GM19025 (cell line): ENCODE measurements around the gene SOX12.
"Not testable (repeated sequence)": the region's sequence is repeated elsewhere in the genome, so short reads cannot be mapped to it uniquely, and the experiment has no call there.

Source experiments
- ATAC-seq: cut with Tn5 transposase; IDR thresholded peaks from one replicate; pipeline ENCODE4 v1.9.1; 2021; ENCODE audit warnings: mild to moderate bottlenecking, low read depth, moderate library complexity; ENCODE audit not compliant: unreplicated experiment

SOX12 gene

DNA sequence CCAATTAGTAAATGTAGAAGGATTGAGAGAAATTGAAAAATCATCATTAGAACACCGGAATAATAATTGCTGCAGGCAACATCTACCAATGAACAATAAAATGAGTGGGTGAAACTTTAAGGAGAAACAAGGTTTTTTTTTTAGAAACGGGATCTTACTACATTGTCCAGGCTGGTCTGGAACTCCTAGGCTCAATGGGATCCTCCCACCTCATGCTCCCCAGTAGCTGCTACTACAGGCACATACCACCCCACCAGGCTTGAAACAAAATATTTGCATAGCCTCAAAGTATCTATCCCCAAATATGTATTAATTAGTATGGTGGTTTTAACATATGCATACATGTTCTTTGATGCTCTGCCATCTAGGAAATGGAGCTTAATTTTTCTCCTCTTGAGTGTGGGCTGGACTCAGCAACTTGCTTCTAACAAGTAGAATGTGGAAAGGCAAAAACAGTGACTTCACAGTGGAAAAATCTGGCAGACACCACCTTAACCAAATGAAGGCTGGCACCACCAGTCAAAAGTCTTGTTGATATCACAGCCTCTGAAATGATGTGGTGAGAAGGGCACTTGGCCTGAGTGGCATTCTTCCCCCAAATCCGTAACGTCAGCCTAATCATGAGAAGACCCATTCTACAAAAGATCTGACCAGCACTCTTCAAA lies 33.7 kb downstream of the SOX12 start:
- no peak for ATAC-seq

DNA sequence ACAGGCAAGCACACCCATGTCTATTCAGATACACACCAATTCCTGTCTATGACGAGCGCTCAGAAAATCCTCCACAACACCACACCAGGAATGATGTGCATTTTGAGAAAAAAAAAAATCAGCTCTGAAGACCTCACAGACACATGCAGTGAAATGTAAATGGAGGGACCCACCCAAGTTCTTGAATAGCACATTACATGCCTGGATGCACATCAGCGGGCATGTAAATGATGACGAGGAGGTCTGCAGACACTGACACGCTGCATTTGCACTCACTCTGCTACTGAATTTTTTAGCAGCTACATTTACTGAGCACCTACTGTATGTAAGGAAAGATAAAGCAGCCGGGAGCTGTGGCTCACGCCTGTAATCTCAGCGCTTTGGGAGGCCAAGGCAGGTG lies 36.2 kb downstream of the SOX12 start:
- ATAC-seq: no peak

DNA sequence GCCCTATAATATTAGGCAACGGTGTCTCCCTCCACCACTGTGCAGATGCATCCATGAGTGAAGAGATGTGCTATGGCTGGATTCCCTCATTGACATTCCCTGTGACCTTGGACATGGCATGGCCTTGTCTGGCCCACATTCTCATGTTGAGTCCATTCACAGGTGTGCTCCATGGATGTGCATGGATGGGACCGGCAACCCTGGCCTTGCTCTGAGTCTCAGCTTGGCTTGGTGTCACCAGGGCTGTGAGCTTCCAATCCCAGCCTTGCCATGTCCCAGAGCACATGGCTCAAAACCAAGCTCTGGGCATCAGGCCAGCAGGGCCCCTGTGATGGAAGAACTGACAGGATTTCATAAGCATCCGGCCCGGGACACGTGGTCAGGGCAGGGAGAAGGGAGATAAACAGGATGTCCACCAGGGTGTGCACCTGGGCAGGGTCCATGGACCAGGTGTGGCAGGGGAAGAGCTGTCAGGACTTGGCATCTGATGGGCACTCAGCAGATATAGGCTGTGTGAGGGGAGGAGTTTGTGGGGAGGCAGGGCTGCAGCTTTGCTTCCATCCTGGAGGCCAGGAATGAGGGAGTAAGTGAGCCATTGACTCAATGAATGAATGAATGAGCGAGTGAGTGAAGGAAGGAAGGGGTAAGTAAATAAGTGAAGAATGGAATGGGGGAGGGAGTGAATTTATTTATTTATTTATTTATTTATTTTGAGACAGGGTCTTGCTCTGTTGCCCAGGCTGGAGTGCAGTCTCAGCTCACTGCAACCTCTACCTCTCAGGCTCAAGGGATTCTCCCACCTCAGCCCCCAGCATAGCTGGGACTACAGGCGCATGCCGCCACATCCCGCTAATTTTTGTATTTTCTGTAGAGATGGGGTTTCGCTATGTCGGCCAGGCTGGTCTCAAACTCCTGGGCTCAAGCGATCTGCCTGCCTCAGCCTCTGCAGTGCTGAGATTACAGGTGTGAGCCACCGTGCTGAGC lies 37.2 kb downstream of the SOX12 start:
- ATAC-seq: no peak

DNA sequence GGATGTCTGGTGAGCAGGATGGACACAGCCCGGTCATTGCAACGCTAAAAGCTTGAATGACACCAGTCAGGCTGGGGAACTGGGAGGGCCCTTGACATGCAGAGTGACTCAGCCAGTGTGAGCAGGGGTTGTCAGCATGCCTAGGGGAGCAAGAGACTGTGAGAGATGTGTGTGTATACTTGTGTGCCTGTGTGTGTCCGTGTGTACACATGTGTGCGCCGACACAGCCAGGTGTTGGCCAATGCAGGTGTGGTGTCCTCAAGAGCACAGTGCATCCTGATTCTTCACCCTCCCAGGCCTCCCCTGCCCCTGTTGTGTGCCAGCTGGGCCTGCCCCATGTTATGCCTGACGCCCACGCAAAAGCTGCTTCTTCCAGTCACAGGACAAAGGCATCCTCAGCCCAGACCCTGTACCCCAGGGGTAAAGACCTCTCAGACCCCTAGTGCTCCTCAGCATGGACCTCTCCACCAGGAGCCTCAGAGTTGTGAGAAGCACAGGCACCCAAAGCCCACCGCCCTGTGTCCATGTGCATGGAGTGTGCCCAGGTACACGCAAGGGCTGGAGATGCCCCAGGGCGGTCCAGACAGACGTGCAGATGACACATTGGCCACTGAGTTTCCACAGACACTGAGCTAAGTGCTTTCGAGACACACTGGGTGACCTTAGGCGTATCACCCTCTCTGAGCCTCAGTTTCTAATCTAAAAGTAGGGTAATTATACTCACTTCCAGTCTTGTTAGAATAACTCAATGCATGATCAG lies 38.1 kb downstream of the SOX12 start:
- no peak for ATAC-seq

DNA sequence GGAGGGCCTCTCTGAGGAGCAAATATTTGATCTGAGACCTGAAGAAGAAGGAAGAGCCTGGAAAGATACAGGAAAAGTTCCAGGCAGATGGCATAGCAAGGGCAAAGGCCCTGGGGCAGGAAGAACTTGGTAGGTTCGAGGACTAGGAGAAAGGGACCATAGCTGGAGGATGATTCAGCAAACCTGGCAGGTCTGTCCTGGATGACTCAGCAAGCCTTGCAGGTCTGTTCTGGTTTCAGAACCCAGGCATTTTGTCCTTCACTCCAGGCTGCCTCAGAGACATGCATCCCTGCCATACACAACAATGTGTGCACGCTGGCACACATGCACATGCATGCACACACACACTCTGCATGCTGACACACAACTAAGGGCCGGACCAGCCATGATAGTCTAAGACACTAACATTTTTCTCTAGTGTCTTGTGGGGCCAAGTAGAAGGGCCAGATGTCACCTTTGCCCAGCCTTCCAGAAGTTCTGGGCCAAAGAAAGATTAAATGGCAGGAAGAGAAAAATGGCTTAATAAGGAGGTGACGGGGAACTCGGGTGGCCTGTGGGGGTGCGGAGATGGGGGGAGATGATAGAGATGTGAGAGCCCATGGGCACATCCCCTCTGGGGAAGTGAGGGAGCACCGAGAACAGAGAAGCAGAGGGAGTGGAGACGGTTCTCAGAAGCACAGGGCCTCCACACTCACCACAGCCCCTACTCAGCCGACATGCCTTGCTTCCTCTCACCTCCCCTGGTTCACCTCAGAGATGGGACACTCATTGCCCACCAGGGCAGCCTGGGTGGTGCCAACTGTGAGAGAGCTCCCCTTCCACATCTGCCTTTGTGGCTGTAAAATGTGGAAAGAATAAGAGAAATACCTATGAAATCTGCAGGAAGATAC lies 39.8 kb downstream of the SOX12 start:
- ATAC-seq: no peak

DNA sequence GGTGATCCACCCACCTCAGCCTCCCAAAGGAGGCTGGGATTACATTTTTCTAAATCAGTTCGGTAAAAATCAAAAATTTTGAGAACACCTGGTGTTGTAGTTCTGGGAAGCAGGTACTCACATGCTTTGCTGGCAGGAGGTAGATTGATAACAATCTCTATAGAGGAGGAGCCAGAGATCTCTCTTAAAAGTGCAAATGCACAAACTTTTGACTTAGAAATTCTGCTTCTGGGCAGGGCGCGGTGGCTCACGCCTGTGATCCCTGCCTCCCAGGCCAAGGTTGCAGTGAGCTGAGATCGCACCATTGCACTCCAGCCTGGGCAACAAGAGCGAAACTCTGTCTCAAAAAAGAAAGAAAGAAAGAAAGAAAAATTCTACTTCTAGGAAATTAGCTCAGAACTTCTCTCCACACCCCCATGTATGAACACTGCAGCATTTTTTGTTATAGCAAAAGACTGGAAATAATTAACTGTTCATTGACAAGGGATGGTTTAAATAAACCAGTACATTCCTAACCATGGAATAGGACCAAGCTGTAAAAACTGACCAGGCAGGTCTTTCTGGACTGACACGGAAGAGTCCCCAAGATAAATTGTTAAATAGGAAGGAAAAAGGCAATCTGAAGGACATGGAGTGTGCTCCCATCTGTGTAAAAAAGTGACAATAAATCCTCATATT lies 40.8 kb downstream of the SOX12 start:
- ATAC-seq: no peak

DNA sequence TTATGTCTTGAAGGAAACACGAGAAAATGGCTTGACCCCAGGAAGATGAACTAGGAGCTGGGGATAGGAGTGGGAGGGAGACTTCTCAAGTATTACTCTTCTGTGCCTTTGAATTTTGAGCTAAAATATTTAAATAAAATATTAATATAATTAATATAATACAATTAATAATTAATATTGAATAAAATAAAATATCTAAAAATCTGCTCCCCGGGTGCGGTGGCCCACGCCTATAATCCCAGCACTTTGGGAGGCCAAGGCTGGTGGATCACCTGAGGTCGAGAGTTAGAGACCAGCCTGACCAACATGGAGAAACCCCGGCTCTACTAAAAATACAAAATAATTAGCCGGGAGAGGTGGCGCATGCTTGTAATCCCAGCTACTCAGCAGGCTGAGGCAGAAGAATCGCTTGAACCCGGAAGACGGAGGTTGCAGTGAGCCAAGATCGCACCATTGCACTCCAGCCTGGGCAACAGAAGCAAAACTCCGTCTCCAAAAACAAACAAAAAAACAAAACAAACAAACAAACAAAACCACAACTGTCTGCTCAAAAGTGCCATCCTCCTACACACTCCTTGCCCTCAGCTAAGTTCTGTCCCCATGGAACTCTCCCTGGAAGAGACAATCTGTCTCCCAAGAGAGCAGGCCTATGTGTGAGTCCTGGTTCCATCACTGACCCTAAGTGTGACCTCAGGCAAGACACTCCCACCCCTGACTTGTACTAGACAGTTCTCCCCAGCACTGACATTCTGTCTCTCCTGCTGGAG lies 41.5 kb downstream of the SOX12 start:
- ATAC-seq: no peak

DNA sequence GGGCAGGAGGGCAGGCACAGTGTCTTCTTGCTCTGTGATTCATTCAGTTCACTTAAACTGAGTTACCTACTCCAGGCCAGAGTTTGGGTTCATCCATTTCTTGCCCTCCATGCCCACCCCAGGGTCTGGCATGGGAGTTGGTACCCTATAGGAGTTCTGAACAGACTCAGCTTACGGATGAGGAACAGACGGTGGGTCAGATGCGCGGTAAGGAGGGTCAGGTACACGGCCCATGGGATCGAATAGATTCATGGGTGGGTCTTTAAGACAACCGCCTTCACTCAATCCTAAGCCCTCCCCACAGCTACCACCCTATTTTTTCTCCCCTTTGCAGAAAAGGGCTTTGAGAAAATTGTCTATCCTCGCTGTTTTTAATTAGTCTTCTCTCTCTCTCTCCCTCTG lies 42.1 kb downstream of the SOX12 start:
- no peak for ATAC-seq

DNA sequence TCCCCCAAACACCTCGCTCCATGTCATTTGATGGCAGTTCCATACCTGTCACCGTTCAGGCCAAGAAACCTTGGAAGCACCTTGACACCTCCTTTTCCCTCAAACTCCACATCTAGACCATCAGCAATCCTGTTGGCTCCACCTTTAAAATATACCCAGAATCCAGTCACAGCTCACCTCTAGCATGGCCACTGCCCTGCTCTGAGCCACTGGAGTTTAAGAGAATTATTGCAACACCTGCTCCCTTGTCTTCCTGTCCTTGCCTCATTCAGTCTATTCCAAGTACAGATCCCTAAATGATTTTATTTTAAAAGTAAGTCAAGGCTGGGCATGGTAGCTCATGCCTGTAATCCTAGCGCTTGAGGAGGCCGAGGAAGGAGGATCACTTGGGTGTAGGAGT lies 43.6 kb downstream of the SOX12 start:
- ATAC-seq: no peak

DNA sequence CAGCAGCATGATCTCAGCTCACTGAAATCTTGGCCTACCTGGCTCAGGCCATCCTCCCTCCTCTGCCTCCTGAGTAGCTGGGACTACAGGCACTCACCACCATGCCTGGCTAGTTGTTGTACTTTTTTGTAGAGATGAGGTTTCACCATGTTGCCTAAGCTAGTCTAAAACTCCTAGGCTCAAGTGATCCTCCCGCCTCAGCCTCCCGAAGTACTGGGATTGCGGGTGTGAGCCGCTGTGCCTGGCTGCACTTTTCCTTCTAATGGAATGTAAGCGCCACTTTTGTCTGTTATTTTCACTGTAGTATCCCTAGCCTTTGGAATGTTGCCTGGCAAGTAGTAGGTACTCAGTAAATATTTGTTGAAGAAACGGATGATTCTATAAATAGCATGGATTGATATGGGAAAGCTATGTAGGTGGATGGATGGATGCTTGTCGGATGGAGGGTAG lies 44.8 kb downstream of the SOX12 start:
- ATAC-seq: no peak

DNA sequence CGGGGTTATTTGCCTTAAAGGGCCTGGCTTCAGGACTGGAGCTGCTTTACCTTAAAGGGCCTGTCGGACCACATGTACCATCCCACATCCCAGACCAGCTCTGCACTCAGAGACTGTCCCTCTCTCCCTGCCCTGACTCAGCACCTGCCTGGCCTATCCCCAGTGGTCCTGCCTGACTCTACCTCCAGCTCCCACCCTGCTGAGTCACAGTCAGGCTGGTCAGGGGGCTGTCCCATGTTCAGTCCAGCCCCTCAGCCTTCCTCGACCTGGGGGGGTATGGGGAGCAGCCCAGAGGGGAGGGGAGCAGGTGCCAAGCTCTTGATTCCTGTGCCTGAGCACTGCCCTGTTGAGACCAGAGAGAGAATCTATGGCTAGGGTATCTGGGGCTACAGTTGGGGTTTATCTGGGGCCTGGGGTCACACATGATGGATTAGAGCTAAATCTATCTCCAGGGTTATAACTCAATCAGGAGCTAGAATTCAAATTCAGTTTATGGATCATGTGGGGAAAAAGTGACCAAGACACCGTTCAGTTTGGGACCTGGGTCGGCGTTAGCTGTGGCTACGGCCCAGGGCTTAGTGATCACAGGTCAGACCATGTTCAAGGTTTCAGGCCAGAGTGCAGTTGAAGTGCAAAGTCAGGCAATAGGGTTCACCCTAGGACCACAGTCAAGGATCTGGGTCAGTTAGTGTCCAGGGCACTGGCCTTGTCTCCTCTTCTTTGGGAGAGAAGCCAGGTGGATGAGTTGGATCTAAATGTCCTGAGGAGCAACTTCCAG lies 45.8 kb downstream of the SOX12 start:
- ATAC-seq: no peak

DNA sequence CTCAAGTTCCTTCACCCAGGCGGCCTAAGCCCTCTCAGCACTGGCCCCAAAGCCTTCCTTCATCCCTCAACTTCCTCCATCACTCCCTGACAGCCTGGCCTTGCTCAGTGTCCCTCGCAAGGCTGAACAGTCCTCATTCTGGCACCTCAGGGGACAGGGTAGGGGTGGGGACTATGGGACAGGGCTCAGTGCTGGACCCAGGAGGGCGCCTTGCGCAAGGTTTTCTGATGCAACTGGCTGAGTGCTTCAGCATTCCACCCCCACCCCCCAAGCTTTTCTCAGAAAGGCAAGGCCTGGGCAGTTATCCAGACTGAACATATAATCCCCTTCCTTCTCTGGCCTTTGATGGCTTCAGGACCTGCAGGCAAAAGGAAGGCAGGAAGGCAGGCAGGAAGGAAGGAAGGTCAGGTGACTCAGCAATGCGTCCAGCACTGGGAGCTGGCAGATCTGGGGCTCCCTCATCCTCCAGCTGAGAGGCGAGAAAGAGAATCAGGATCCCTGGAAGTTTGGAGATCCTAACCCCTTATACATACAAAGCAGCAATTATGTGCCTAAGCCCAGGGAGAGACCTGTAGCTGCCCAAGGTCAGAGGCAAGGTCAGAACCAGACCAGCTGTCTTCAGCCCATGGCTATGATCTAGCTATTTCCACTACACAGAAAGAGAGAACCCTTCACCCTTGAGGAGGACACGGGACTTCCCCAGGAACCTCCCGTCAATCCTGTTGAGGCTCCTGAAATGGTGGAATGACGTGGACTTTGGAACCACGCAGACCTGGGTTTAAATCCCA lies 46.6 kb downstream of the SOX12 start:
- ATAC-seq: no peak

DNA sequence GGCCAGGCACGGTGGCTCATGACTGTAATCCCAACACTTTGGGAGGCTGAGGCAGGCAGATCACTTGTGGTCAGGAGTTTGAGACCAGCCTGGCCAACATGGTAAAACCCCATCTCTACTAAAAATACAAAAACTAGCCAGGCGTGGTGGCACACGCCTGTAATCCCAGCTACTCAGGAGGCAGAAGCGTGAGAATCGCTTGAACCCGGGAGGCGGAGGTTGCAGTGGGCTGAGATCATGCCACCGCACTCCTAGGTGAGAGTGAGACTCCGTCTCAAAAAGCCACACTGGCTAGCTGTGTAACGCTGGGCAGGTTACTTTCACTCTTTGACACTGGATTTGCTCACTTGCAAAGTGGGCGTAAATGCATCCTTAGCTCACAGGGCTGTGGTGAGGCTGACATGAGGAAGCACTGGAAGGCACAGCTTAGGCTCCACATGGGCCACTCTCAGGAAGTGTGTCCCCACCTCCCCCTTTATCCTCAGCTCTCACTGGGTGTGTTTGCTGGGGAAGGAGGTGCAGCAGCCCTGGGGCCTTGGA lies 47.3 kb downstream of the SOX12 start:
- ATAC-seq: not testable (repeated sequence)

DNA sequence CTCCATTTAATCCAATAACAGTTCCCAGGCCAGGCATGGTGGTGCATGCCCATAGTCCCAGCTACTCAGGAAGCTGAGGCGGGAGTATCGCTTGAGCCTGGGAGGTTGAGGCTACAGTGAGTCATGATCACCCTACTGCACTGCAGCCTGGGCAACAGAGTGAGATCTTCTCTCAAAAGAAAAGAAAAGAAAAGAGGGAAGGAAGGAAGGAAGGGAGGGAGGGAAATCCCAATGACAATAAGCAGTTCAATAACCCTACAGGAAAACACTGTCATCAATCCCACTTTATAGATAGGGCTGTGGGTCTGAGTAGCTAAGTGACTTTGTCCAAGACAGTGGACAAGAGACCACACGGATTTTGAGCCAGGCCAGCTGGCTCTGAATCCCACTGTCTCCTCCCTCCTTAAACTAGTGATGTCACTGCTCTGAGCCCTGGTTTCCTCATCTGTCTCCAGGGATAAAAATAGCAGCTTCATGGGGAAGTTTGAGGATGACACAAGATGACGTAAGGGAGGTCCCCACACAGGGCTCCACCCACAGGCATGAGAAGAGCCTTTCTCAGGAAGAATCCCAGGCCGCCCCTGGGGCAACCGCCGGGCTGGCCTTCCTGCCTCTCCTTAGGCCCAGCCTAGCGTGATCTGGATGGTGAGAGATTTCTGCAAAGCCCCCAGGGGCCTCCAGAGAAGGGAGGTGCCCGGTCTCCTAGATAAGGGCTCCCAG lies 48.0 kb downstream of the SOX12 start:
- no peak for ATAC-seq

DNA sequence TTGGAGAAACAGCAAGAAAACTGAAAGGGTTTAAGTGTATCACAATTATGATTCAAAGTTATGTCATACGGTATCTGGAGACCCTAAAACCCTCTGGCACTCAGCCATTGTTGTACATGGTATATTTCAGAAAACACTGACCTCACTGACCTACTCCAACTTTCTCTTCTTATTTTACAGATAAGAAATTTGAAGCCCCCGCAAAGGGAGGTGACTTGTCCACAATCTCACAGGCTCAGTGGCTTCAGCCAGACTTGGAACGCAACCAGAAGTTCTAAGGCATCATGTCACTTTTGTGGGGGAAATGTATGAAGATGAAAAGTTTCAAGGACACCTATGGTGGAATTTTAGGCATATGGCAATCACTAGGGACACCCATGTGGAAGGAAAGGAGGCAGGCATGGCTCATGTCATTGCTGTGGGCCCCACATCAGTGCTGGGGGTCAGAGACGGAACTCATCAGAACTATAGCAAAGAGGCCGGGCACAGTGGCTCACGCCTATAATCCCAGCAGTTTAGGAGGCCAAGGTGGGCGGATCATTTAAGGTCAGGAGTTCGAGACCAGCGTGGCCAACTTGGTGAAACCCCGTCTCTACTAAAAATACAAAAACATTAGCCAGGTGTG lies 50.0 kb downstream of the SOX12 start:
- ATAC-seq: no peak

DNA sequence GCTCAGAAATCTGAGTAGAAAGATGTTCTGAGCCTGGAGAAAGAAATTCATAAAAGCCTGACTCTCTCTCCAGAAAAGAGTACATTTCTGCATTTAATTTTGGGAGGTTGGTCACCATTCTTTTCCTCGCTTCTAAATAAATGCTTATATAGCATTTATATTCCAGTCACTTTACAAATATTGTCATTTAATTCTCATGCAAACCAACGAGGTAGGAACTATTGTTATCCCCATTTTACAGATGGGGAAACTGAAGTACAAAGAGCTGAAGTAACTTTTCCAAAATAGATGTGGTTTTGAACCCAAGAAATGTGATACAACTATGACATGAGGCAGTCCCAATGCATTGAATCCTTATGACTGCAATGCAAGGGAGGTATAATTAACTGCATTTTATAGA lies 50.7 kb downstream of the SOX12 start:
- no peak for ATAC-seq
